Putamen (tissue), 1 donor: ENCODE results near the gene CREB3L1.
A peak's percentile ranks its signal among the peaks of the same experiment; 100 is the strongest.

Source experiments
- DNase-seq: peaks from one replicate; pipeline ENCODE4 v3.0.0-alpha.2; 2016; ENCODE audit warnings: low spot score

CREB3L1 gene

GRCh38 chr11:46275964-46276641, 1.4 kb upstream of the CREB3L1 start:
- DNase-seq, result no peak

GRCh38 chr11:46277313-46277621, 195 bp upstream of the CREB3L1 start:
- no peak for DNase-seq

- no peak for DNase-seq
Measured at GRCh38 chr11:46278387-46279125, 1.1 kb downstream of the CREB3L1 start.

GRCh38 chr11:46279126-46280099, 2.0 kb downstream of the CREB3L1 start:
- DNase-seq, result peak; percentile 39

- DNase-seq, result no peak
Measured at GRCh38 chr11:46280706-46281105, 3.2 kb downstream of the CREB3L1 start.

- DNase-seq, result no peak
Measured at GRCh38 chr11:46281371-46281831, 3.9 kb downstream of the CREB3L1 start.

- no peak for DNase-seq
Measured at GRCh38 chr11:46285173-46285572, 7.7 kb downstream of the CREB3L1 start.

GRCh38 chr11:46285594-46286033, 8.2 kb downstream of the CREB3L1 start:
- DNase-seq, result no peak

GRCh38 chr11:46286789-46287188, 9.3 kb downstream of the CREB3L1 start:
- no peak for DNase-seq

GRCh38 chr11:46288451-46288850, 11.0 kb downstream of the CREB3L1 start:
- no peak for DNase-seq

GRCh38 chr11:46290011-46290410, 12.5 kb downstream of the CREB3L1 start:
- DNase-seq, result no peak

- no peak for DNase-seq
Measured at GRCh38 chr11:46290598-46291309, 13.3 kb downstream of the CREB3L1 start.

GRCh38 chr11:46291441-46292150, 14.1 kb downstream of the CREB3L1 start:
- no peak for DNase-seq

- no peak for DNase-seq
Measured at GRCh38 chr11:46293066-46293465, 15.6 kb downstream of the CREB3L1 start.

- DNase-seq, result no peak
Measured at GRCh38 chr11:46293641-46294103, 16.2 kb downstream of the CREB3L1 start.

GRCh38 chr11:46294365-46295309, 17.2 kb downstream of the CREB3L1 start:
- no peak for DNase-seq

- DNase-seq, result peak; percentile 66
Measured at GRCh38 chr11:46295312-46296058, 18.0 kb downstream of the CREB3L1 start.

- DNase-seq, result no peak
Measured at GRCh38 chr11:46296059-46296527, 18.6 kb downstream of the CREB3L1 start.
